ENCODE results near the gene PDE1C.

PDE1C gene

GRCh38 chr7:31917256-31917655 lies 153.0 kb downstream of the PDE1C start:
- ATAC-seq (replicated peaks; ENCODE audit: extremely low read depth, poor library complexity, severe bottlenecking) (no peak), DNase-seq (ENCODE audit: low spot score in 2 of 2) (no peak)
- Mint-ChIP-seq H3K4me3 (no peak overlapping the region), H3K36me3 (ENCODE audit: insufficient read depth) (no peaks in the 10 kb centered on the region), H3K4me1 (no peaks in the 10 kb centered on the region), H3K27ac (ENCODE audit: low read depth) (no peak overlapping the region), H3K27me3 (no peaks in the 10 kb centered on the region), H3K9me3 (peaks cover 24% of the 10 kb centered on the region)

GRCh38 chr7:31910191-31910590 lies 160.0 kb downstream of the PDE1C start:
- H3K36me3 Mint-ChIP-seq (ENCODE audit: insufficient read depth): no peaks in the 10 kb centered on the region
- H3K27me3 Mint-ChIP-seq: no peaks in the 10 kb centered on the region
- H3K4me1 Mint-ChIP-seq: no peaks in the 10 kb centered on the region
- ATAC-seq (replicated peaks; ENCODE audit: extremely low read depth, poor library complexity, severe bottlenecking) (no peak), DNase-seq (ENCODE audit: low spot score in 2 of 2) (no peak)
- no peak overlapping the region for H3K27ac Mint-ChIP-seq (ENCODE audit: low read depth)
- no peak overlapping the region for H3K4me3 Mint-ChIP-seq
- peaks cover 17% of the 10 kb centered on the region for H3K9me3 Mint-ChIP-seq

- no peak for DNase-seq (ENCODE audit: low spot score in 2 of 2)
- Mint-ChIP-seq H3K9me3 (peaks cover 12% of the 10 kb centered on the region), H3K4me3 (no peak overlapping the region), H3K27ac (ENCODE audit: low read depth) (no peak overlapping the region), H3K27me3 (no peaks in the 10 kb centered on the region), H3K4me1 (no peaks in the 10 kb centered on the region), H3K36me3 (ENCODE audit: insufficient read depth) (no peaks in the 10 kb centered on the region)
- no peak for ATAC-seq (replicated peaks; ENCODE audit: extremely low read depth, poor library complexity, severe bottlenecking)
These were observed 163.6 kb downstream of the PDE1C start for GRCh38 chr7:31906479-31907171.

GRCh38 chr7:31903962-31904361 lies 166.2 kb downstream of the PDE1C start:
- no peak overlapping the region for H3K4me3 Mint-ChIP-seq
- no peaks in the 10 kb centered on the region for H3K27me3 Mint-ChIP-seq
- peaks cover 6% of the 10 kb centered on the region for H3K9me3 Mint-ChIP-seq
- DNase-seq (ENCODE audit: low spot score in 2 of 2): no peak
- H3K27ac Mint-ChIP-seq (ENCODE audit: low read depth): no peak overlapping the region
- H3K4me1 Mint-ChIP-seq: no peaks in the 10 kb centered on the region
- ATAC-seq (replicated peaks; ENCODE audit: extremely low read depth, poor library complexity, severe bottlenecking): no peak
- H3K36me3 Mint-ChIP-seq (ENCODE audit: insufficient read depth): no peaks in the 10 kb centered on the region

- DNase-seq (ENCODE audit: low spot score in 2 of 2) (no peak), ATAC-seq (replicated peaks; ENCODE audit: extremely low read depth, poor library complexity, severe bottlenecking) (no peak)
- Mint-ChIP-seq H3K9me3 (peaks cover 7% of the 10 kb centered on the region), H3K4me3 (no peak overlapping the region), H3K4me1 (no peaks in the 10 kb centered on the region), H3K27me3 (no peaks in the 10 kb centered on the region), H3K36me3 (ENCODE audit: insufficient read depth) (no peaks in the 10 kb centered on the region), H3K27ac (ENCODE audit: low read depth) (no peak overlapping the region)
These were observed 170.8 kb downstream of the PDE1C start for GRCh38 chr7:31899356-31899927.

GRCh38 chr7:31896925-31897324 lies 173.3 kb downstream of the PDE1C start:
- DNase-seq (ENCODE audit: low spot score in 2 of 2): no peak
- H3K27me3 Mint-ChIP-seq: no peaks in the 10 kb centered on the region
- no peak overlapping the region for H3K4me3 Mint-ChIP-seq
- H3K4me1 Mint-ChIP-seq: no peaks in the 10 kb centered on the region
- ATAC-seq (replicated peaks; ENCODE audit: extremely low read depth, poor library complexity, severe bottlenecking): no peak
- H3K36me3 Mint-ChIP-seq (ENCODE audit: insufficient read depth): no peaks in the 10 kb centered on the region
- no peak overlapping the region for H3K27ac Mint-ChIP-seq (ENCODE audit: low read depth)
- H3K9me3 Mint-ChIP-seq: peaks cover 7% of the 10 kb centered on the region

- Mint-ChIP-seq H3K4me3 (no peak overlapping the region), H3K27me3 (no peaks in the 10 kb centered on the region), H3K36me3 (ENCODE audit: insufficient read depth) (no peaks in the 10 kb centered on the region), H3K27ac (ENCODE audit: low read depth) (no peak overlapping the region), H3K9me3 (peaks cover 7% of the 10 kb centered on the region), H3K4me1 (no peaks in the 10 kb centered on the region)
- DNase-seq (ENCODE audit: low spot score in 2 of 2) (no peak), ATAC-seq (replicated peaks; ENCODE audit: extremely low read depth, poor library complexity, severe bottlenecking) (no peak)
These were observed 175.9 kb downstream of the PDE1C start for GRCh38 chr7:31894308-31894707.

GRCh38 chr7:31893365-31893764 lies 176.8 kb downstream of the PDE1C start:
- H3K4me3 Mint-ChIP-seq: no peak overlapping the region
- H3K27ac Mint-ChIP-seq (ENCODE audit: low read depth): no peak overlapping the region
- H3K4me1 Mint-ChIP-seq: no peaks in the 10 kb centered on the region

GRCh38 chr7:31892099-31892829 lies 177.9 kb downstream of the PDE1C start:
- no peak for DNase-seq (ENCODE audit: low spot score in 2 of 2)
- ATAC-seq (replicated peaks; ENCODE audit: extremely low read depth, poor library complexity, severe bottlenecking): no peak
- H3K4me3 Mint-ChIP-seq: no peak overlapping the region
- H3K4me1 Mint-ChIP-seq: no peaks in the 10 kb centered on the region
- peaks cover 7% of the 10 kb centered on the region for H3K9me3 Mint-ChIP-seq
- no peaks in the 10 kb centered on the region for H3K36me3 Mint-ChIP-seq (ENCODE audit: insufficient read depth)
- no peak overlapping the region for H3K27ac Mint-ChIP-seq (ENCODE audit: low read depth)
- no peaks in the 10 kb centered on the region for H3K27me3 Mint-ChIP-seq

More at GRCh38 chr7:31893365-31893764, 176.8 kb downstream of the PDE1C start:
- H3K27me3 Mint-ChIP-seq: no peaks in the 10 kb centered on the region
- no peak for ATAC-seq (replicated peaks; ENCODE audit: extremely low read depth, poor library complexity, severe bottlenecking)
- no peak for DNase-seq (ENCODE audit: low spot score in 2 of 2)
- peaks cover 7% of the 10 kb centered on the region for H3K9me3 Mint-ChIP-seq
- no peaks in the 10 kb centered on the region for H3K36me3 Mint-ChIP-seq (ENCODE audit: insufficient read depth)

GRCh38 chr7:31890766-31891165 lies 179.4 kb downstream of the PDE1C start:
- DNase-seq (ENCODE audit: low spot score in 2 of 2) (no peak), ATAC-seq (replicated peaks; ENCODE audit: extremely low read depth, poor library complexity, severe bottlenecking) (no peak)
- Mint-ChIP-seq H3K27me3 (no peaks in the 10 kb centered on the region), H3K4me1 (no peaks in the 10 kb centered on the region), H3K27ac (ENCODE audit: low read depth) (no peak overlapping the region), H3K4me3 (no peak overlapping the region), H3K36me3 (ENCODE audit: insufficient read depth) (no peaks in the 10 kb centered on the region), H3K9me3 (peaks cover 15% of the 10 kb centered on the region)

GRCh38 chr7:31890198-31890597 lies 180.0 kb downstream of the PDE1C start:
- Mint-ChIP-seq H3K27ac (ENCODE audit: low read depth) (no peak overlapping the region), H3K4me3 (no peak overlapping the region), H3K4me1 (no peaks in the 10 kb centered on the region), H3K9me3 (peaks cover 15% of the 10 kb centered on the region), H3K36me3 (ENCODE audit: insufficient read depth) (no peaks in the 10 kb centered on the region), H3K27me3 (no peaks in the 10 kb centered on the region)
- ATAC-seq (replicated peaks; ENCODE audit: extremely low read depth, poor library complexity, severe bottlenecking) (no peak), DNase-seq (ENCODE audit: low spot score in 2 of 2) (no peak)

GRCh38 chr7:31887006-31887405 lies 183.2 kb downstream of the PDE1C start:
- H3K9me3 Mint-ChIP-seq: peaks cover 17% of the 10 kb centered on the region
- ATAC-seq (replicated peaks; ENCODE audit: extremely low read depth, poor library complexity, severe bottlenecking) (no peak), DNase-seq (ENCODE audit: low spot score in 2 of 2) (no peak)
- H3K27ac Mint-ChIP-seq (ENCODE audit: low read depth): no peak overlapping the region
- H3K4me1 Mint-ChIP-seq: no peaks in the 10 kb centered on the region
- H3K27me3 Mint-ChIP-seq: no peaks in the 10 kb centered on the region
- no peaks in the 10 kb centered on the region for H3K36me3 Mint-ChIP-seq (ENCODE audit: insufficient read depth)
- H3K4me3 Mint-ChIP-seq: no peak overlapping the region

GRCh38 chr7:31885171-31885570 lies 185.0 kb downstream of the PDE1C start:
- Mint-ChIP-seq H3K4me3 (no peak overlapping the region), H3K27ac (ENCODE audit: low read depth) (no peak overlapping the region), H3K36me3 (ENCODE audit: insufficient read depth) (no peaks in the 10 kb centered on the region), H3K9me3 (peaks cover 17% of the 10 kb centered on the region), H3K4me1 (no peaks in the 10 kb centered on the region), H3K27me3 (no peaks in the 10 kb centered on the region)
- no peak for DNase-seq (ENCODE audit: low spot score in 2 of 2)
- ATAC-seq (replicated peaks; ENCODE audit: extremely low read depth, poor library complexity, severe bottlenecking): no peak

Data from central memory CD8-positive, alpha-beta T cell (primary cell).